WTC11 (cell line): Measurements from ENCODE around the gene PGF. TPM values are rescaled to one million over a fixed set of nuclear protein-coding genes. Genes with fewer than 3 reads are reported as not detected.

Source experiments
- ATAC-seq: fragments of 200-7000 bp; cut with Tn5 transposase; 2 replicates; pipeline ENCODE4 v1.10.0; 2021; ENCODE audit warnings: mild to moderate bottlenecking, moderate library complexity
- CTCF ChIA-PET: fragments of 300-600 bp; sonication (Branson Sonifier 250); formaldehyde crosslinking; loops from one replicate; lab custom pipeline; 2021; ENCODE audit warnings: antibody characterized with exemption; lab: Charles Lee
- POLR2A ChIA-PET: fragments of 350-600 bp; sonication (Branson Sonifier 250); formaldehyde crosslinking; loops from one replicate; lab custom pipeline; 2021; ENCODE audit warnings: antibody characterized with exemption; lab: Charles Lee
- DNase-seq: peaks from one replicate; pipeline ENCODE4 v3.0.0; 2021; ENCODE audit warnings: low spot score
- H3K27ac Mint-ChIP-seq: 2 replicates; pipeline ENCODE4 v1.8.0; 2021; ENCODE audit warnings: mixed read lengths
- H3K27me3 Mint-ChIP-seq: 2 replicates; pipeline ENCODE4 v1.8.0; 2021; ENCODE audit warnings: low read depth, mild to moderate bottlenecking, moderate library complexity, mixed read lengths
- H3K36me3 Mint-ChIP-seq: 2 replicates; pipeline ENCODE4 v1.8.0; 2021; ENCODE audit warnings: mixed read lengths
- H3K4me1 Mint-ChIP-seq: 2 replicates; pipeline ENCODE4 v1.8.0; 2022; ENCODE audit warnings: mixed read lengths
- H3K4me3 Mint-ChIP-seq: 2 replicates; pipeline ENCODE4 v1.8.0; 2021; ENCODE audit warnings: mild to moderate bottlenecking, moderate library complexity, mixed read lengths
- H3K9me3 Mint-ChIP-seq: 2 replicates; pipeline ENCODE4 v1.8.0; 2021; ENCODE audit warnings: mixed read lengths
- ATF2 ChIP-seq: sonication (generic); formaldehyde crosslinking; IDR thresholded peaks from 2 replicates; pipeline ENCODE4 v1.8.1; 2022; ENCODE audit warnings: low read depth, missing genetic modification reagents, borderline replicate concordance
- CREB1 ChIP-seq: sonication (generic); formaldehyde crosslinking; IDR thresholded peaks from 2 replicates; pipeline ENCODE4 v1.8.0; 2023; ENCODE audit warnings: mild to moderate bottlenecking, missing genetic modification reagents
- KAT7 ChIP-seq: sonication (generic); formaldehyde crosslinking; IDR thresholded peaks from 2 replicates; pipeline ENCODE4 v1.8.1; 2023; ENCODE audit warnings: missing genetic modification reagents, mild to moderate bottlenecking, borderline replicate concordance
- NFE2L1 ChIP-seq: sonication (generic); formaldehyde crosslinking; IDR thresholded peaks from 2 replicates; pipeline ENCODE4 v1.8.1; 2023; ENCODE audit warnings: missing genetic modification reagents
- PRRX2 ChIP-seq: fragments of 250-450 bp; sonication (Bioruptor Pico); IDR thresholded peaks from 2 replicates; pipeline ENCODE4 v1.8.0; 2021; ENCODE audit warnings: mild to moderate bottlenecking
- RELA ChIP-seq: sonication (generic); formaldehyde crosslinking; IDR thresholded peaks from 2 replicates; pipeline ENCODE4 v1.8.1; 2022; ENCODE audit warnings: missing genetic modification reagents, mild to moderate bottlenecking, borderline replicate concordance
- RORB ChIP-seq: fragments of 250-450 bp; sonication (Bioruptor Pico); IDR thresholded peaks from 2 replicates; pipeline ENCODE4 v1.9.0; 2021; ENCODE audit warnings: mild to moderate bottlenecking
- STAT6 ChIP-seq: sonication (generic); formaldehyde crosslinking; conservative IDR thresholded peaks from 2 replicates; pipeline ENCODE4 v1.8.1; 2023; ENCODE audit warnings: mild to moderate bottlenecking, low read depth, missing genetic modification reagents, moderate library complexity
- TEAD1 ChIP-seq: sonication (generic); formaldehyde crosslinking; IDR thresholded peaks from 2 replicates; pipeline ENCODE4 v1.8.0; 2022; ENCODE audit warnings: mild to moderate bottlenecking, missing genetic modification reagents
- TP53 ChIP-seq: sonication (generic); formaldehyde crosslinking; IDR thresholded peaks from 2 replicates; pipeline ENCODE4 v1.8.1; 2023; ENCODE audit warnings: mild to moderate bottlenecking, missing genetic modification reagents
- ZMAT4 ChIP-seq: fragments of 250-450 bp; sonication (Bioruptor Pico); IDR thresholded peaks from 2 replicates; pipeline ENCODE4 v1.9.0; 2021; ENCODE audit warnings: mild to moderate bottlenecking
- ZNF263 ChIP-seq: sonication (generic); formaldehyde crosslinking; IDR thresholded peaks from 2 replicates; pipeline ENCODE4 v1.8.1; 2022; ENCODE audit warnings: low read depth, mild to moderate bottlenecking, moderate library complexity, missing genetic modification reagents
- ZNF281 ChIP-seq: sonication (generic); formaldehyde crosslinking; IDR thresholded peaks from 2 replicates; pipeline ENCODE4 v1.8.0; 2023; ENCODE audit warnings: mild to moderate bottlenecking, missing genetic modification reagents
- ZNF425 ChIP-seq: fragments of 250-450 bp; sonication (Bioruptor Pico); conservative IDR thresholded peaks from 2 replicates; pipeline ENCODE4 v1.9.0; 2021; ENCODE audit warnings: mild to moderate bottlenecking
- ZNF532 ChIP-seq: fragments of 250-450 bp; sonication (Bioruptor Pico); IDR thresholded peaks from 2 replicates; pipeline ENCODE4 v1.9.0; 2021; ENCODE audit warnings: mild to moderate bottlenecking, borderline replicate concordance
- total RNA-seq: library from RNA; stranded (reverse); gene quantifications from 3 replicates; pipeline ENCODE4 v1.2.3, GENCODE V29; 2021

PGF gene
- total RNA-seq, 1 experiment from 2014 or later: 6.7 TPM

GRCh38 chr14:75001899-75002298, 46.5 kb upstream of the PGF start (continued):
- TF ChIP-seq ZNF532 (CRISPR knock-in tag): no peak
- no peak for TF ChIP-seq ZMAT4
- no peak for TF ChIP-seq STAT6 (CRISPR knock-in tag)
- TF ChIP-seq PRRX2: no peak
- TF ChIP-seq TP53 (CRISPR knock-in tag): no peak
- TF ChIP-seq RELA (CRISPR knock-in tag): no peak
- TF ChIP-seq NFE2L1 (CRISPR knock-in tag): no peak
- TF ChIP-seq RORB (CRISPR knock-in tag): no peak
- no peak for TF ChIP-seq ZNF425 (CRISPR knock-in tag)
- no peak for TF ChIP-seq ZNF281 (CRISPR knock-in tag)
- TF ChIP-seq ZNF263: no peak
- TF ChIP-seq ATF2 (CRISPR knock-in tag): no peak
- TF ChIP-seq TEAD1 (CRISPR knock-in tag): no peak
- TF ChIP-seq, all 79 proteins: peak for 0

GRCh38 chr14:75001261-75001660, 45.9 kb upstream of the PGF start:
- Mint-ChIP-seq H3K36me3 (peaks cover 15% of the 10 kb centered on the region), H3K4me3 (peak overlapping the region; percentile 90), H3K9me3 (peaks cover 4% of the 10 kb centered on the region), H3K27ac (no peak overlapping the region), H3K27me3 (no peaks in the 10 kb centered on the region), H3K4me1 (peaks cover 13% of the 10 kb centered on the region)
- no peak for DNase-seq
- ChIA-PET CTCF (no interaction called here), POLR2A (no interaction called here)
- no peak for ATAC-seq
- TF ChIP-seq KAT7: no peak
- TF ChIP-seq CREB1 (CRISPR knock-in tag): no peak
